GM18858 (cell line): ENCODE data around the gene DLK2.
"Not testable (repeated sequence)": the region's sequence is repeated elsewhere in the genome, so short reads cannot be mapped to it uniquely, and the experiment has no call there.

ENCODE experiments used
- ATAC-seq: cut with Tn5 transposase; IDR thresholded peaks from one replicate; pipeline ENCODE4 v1.9.1; 2021; ENCODE audit not compliant: unreplicated experiment

The DLK2 gene

GRCh38 chr6:43481591-43482236, 26.4 kb upstream of the DLK2 start:
- no peak for ATAC-seq

GRCh38 chr6:43481075-43481474, 25.7 kb upstream of the DLK2 start:
- ATAC-seq = no peak

- no peak for ATAC-seq
Measured at GRCh38 chr6:43478008-43478372, 22.6 kb upstream of the DLK2 start.

GRCh38 chr6:43477235-43478007, 22.1 kb upstream of the DLK2 start, which contains the start of gene TJAP1:
TSS of gene TJAP1 (plus strand) at chr6:43477570. CDS start at chr6:43499002, 21,432 bp downstream.
- peak; percentile 49 for ATAC-seq

- no peak for ATAC-seq
Measured at GRCh38 chr6:43476746-43477145, 21.4 kb upstream of the DLK2 start.

GRCh38 chr6:43475516-43475915, 20.2 kb upstream of the DLK2 start:
- no peak for ATAC-seq

- ATAC-seq = no peak
Measured at GRCh38 chr6:43472515-43472914, 17.2 kb upstream of the DLK2 start.

- ATAC-seq = no peak
Measured at GRCh38 chr6:43471399-43471798, 16.1 kb upstream of the DLK2 start.

GRCh38 chr6:43469947-43470346, 14.6 kb upstream of the DLK2 start:
- ATAC-seq = no peak

- ATAC-seq = no peak
Measured at GRCh38 chr6:43468748-43469681, 13.7 kb upstream of the DLK2 start.

- ATAC-seq = no peak
Measured at GRCh38 chr6:43468240-43468639, 12.9 kb upstream of the DLK2 start.

- ATAC-seq = no peak
Measured at GRCh38 chr6:43467752-43468151, 12.4 kb upstream of the DLK2 start.

- not testable (repeated sequence) for ATAC-seq
Measured at GRCh38 chr6:43467265-43467664, 11.9 kb upstream of the DLK2 start.

- no peak for ATAC-seq
Measured at GRCh38 chr6:43465948-43466347, 10.6 kb upstream of the DLK2 start.

- ATAC-seq = no peak
Measured at GRCh38 chr6:43464337-43464736, 9.0 kb upstream of the DLK2 start.

- ATAC-seq = no peak
Measured at GRCh38 chr6:43461936-43462335, 6.6 kb upstream of the DLK2 start.

GRCh38 chr6:43460032-43460431, 4.7 kb upstream of the DLK2 start:
- no peak for ATAC-seq

GRCh38 chr6:43459535-43459934, 4.2 kb upstream of the DLK2 start:
- no peak for ATAC-seq

GRCh38 chr6:43458154-43458553, 2.8 kb upstream of the DLK2 start:
- not testable (repeated sequence) for ATAC-seq

GRCh38 chr6:43457643-43458042, 2.3 kb upstream of the DLK2 start:
- ATAC-seq = no peak

GRCh38 chr6:43454696-43455530, 435 bp downstream of the DLK2 start:
- ATAC-seq = no peak
